GDM1 (cell line): Measurements from ENCODE around the gene RASSF1.

Experiments
- DNase-seq: peaks from one replicate; lab custom pipeline; 2025; lab: John Stamatoyannopoulos, UW

Gene RASSF1

DNA sequence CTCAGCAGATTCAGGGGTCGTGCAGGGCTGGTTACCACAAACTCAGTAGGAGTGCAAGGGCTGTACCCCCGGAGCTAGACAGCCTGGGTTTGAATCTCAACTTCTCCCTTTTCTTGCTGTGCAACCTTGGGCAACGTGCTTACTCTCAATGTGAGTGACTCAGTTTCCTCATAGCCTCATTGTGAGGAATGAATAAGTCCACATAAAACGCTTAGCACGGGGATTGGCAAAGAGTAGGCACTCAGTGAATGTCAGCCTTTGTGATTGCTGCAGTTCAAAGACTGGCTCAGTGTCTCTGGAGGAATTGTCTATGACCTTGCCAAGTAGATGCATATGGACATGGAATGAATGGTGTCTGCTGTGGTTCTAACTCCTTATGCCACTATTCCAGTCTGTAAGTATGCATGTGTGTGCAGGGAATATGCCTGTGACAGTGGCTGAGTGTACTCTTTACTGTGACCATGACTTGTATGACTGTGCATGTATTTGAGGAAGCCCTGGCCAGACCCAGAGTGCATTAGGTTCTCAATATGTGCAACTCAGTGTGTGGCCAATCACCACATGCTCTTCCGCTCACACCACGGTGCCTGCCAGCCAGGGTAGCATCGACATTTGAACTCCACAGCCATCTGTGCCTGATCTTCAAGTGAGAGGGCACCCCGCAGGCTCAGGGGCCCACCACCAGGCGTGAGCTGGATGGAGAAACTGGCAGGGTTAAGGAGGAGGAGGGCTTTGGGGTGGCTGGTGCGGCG, 40.5 kb downstream of the RASSF1 start:
- peak; percentile 49 for DNase-seq

DNA sequence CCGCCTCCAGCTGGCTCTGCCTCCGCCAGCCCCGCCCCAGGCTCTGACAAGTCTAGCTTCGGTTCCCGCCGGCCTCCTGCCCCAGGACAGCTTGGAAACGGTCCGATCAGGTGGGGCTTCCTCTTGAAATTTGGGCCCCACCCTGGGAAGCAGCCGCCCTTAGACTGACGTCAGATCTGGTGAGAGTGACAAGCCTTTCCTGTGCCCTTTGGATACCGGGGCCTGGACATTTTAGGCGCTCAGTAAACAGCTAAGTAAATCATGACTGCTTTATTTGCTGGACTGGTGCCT, 41.1 kb downstream of the RASSF1 start:
- no peak for DNase-seq

DNA sequence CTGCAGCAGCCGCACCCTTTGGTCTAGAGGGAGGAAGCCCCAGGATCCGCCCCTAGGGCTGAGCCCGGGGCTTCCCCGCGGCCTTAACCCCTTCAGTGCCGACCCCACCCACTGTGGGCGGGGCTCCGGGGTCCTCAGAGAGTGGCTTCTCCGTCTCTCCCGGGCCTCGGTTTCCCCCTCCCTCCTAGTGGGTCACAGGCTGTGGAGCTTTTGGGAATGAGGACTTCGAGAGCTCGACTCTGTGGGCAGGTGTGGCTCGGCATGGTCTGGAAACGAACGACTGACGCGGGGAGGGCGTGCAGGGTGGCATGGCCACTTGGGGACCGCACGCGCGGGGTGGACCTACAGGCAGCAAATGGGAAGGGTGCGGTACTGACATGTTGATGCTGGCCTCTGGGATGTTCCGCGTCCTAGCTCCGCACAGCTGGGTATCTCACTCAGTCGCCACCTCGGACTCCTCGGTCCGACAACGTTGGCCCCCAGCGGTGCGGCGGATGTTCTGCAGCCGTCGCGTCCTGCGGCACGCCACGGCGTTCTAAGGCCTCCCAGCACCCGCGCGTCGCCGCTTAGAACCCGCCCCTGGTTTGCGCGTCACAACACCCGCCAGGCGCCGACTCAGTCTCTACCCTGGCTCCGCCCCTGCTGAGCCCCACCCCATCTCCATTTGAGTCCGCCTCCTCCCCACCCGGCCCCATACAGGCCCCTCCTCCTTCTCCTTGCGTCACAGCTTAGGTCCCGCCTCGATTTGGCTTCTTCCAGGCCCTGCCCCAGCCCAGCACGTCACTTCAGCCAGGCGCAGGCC, 41.6 kb downstream of the RASSF1 start, which contains the start of the genes HYAL3 and NAA80:
TSS of gene HYAL3 (minus strand) at position 570 of the 802 bp plus-strand sequence. CDS start 3,803 bp downstream, outside the sequence.
TSS of gene NAA80 (minus strand) at position 570 of the 802 bp plus-strand sequence. CDS start 1,942 bp downstream, outside the sequence.
- peak; percentile 99 for DNase-seq

DNA sequence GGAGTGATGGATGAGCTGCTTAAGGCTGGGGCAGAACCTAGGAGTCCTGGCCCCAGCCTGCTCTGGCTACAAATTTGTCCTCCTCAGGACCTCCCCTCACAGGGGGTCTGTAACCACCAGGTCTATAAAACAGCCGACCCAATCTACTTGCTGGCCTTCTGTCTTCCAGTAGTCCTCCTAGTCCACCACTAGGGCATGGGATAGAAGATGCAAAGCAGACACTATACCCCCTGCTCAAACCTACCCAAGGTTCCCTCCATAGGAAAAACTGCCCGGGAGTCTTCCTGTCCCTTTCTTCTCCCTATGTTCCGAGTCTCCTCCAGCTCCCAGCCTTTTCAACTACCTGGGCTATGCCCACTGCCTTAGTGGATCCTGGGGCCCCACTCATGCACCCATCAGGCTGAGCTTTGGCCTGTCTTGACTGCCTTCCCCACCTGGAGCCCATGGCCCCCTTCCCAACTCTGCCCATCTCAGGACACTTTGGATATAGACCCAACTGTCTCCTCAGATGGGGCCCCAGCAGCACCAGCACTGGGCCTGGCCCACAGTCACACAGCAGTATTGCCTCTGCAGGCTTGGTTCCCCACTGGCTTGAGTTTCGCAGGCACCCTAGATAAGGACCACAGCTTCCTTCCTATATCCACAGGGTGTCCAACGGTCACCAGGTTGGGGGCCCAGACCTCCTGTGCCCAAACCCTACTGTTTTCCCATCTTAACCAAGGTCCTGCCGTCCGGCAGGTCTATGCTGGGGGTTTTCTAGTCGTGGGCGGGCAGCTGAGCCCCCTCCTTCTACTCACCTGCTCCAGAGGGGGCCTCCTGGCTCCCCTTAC, 42.5 kb downstream of the RASSF1 start:
- peak; percentile 21 for DNase-seq

DNA sequence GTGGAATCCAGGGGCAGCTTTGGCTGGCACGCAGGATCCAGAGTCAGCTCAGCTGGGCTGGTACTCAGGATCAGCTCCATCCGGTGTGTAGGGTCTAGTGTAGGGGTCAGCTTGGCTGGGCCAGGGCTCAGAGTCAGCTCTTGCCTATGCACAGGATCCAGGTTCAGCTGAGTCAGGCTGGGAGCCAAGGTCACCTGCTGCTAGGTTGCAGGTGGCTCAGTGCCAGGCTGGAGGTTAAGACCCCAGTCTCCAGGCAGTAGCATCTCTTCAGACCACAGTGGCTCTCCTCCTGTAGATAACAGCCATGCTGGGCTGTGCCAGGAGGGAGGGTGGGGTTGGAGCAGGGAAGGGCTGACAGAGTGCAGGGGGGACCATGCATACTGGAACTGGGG, 43.3 kb downstream of the RASSF1 start:
- DNase-seq, result no peak

DNA sequence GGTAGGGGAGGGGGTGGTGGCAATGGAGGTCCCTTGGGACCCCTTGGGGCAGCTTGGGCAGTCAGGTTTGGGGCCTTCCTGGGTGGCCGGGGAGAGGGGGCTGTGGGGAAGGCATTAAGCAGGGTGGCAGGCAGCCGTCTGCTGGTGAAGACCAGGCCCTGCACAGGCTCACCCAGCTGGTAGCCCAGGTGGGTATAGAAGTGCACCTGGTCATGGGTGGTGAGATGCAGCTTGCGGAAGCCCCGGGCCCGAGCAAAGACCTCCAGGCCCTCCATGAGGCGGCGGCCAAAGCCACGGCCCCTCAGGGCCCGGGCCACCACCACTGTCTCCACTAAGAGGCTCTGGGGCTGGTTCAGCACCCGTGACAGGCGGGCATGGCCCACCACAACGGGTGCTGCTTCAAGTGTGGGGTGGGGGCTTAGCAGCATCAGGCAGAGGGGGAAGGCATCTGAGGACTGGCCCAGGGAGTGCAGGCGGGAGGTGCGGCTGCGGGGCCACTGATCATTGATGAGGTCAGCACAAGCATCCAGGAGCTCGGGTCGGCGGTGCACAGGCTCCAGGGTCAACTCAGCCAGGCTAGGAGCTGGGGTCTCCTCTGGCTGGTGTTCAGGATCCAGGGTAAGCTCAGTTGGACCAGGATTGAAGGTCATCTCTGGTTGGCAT, 43.8 kb downstream of the RASSF1 start:
- DNase-seq, result no peak

DNA sequence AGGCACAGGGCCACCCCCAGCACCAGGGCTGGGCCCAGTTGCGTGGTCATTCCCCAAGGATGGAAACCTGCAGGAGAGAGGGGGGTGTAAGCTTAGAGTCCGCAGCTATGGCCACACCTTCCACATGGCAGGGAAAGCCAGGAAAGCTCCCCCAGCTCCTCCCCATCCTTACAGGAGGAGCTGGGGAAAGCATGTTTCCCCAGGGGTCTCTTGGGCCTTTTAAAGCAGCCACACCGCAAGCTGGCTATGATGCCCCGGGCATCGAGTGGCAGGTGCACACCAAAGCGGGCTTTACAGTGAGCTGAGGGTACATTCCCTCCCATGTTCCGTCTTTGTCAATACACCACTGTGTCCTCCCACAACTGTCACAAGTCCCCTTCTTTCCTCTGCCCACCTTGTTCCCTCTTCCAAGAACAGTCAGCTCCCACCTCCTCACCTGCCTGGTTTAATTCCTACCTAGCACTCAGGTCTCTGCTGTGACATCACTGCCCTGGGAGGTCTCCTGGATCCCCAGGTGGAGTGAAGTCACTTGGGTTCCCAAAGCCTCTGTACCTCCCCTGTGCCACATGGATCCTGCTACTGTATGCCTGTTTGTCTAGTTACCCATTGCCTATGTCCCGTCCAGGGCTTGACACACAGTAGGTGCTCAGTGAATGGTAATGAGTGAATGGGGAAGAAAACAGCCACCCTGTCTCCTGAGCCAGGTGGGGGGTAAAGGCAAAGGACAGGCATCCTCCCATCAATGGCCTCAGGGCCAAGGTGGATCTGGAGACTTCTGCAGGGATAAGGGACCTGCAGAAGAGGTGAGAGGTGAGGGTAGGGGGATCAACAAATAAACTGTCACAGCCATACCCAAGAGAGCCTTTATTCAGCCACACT, 44.8 kb downstream of the RASSF1 start:
- DNase-seq, result no peak

DNA sequence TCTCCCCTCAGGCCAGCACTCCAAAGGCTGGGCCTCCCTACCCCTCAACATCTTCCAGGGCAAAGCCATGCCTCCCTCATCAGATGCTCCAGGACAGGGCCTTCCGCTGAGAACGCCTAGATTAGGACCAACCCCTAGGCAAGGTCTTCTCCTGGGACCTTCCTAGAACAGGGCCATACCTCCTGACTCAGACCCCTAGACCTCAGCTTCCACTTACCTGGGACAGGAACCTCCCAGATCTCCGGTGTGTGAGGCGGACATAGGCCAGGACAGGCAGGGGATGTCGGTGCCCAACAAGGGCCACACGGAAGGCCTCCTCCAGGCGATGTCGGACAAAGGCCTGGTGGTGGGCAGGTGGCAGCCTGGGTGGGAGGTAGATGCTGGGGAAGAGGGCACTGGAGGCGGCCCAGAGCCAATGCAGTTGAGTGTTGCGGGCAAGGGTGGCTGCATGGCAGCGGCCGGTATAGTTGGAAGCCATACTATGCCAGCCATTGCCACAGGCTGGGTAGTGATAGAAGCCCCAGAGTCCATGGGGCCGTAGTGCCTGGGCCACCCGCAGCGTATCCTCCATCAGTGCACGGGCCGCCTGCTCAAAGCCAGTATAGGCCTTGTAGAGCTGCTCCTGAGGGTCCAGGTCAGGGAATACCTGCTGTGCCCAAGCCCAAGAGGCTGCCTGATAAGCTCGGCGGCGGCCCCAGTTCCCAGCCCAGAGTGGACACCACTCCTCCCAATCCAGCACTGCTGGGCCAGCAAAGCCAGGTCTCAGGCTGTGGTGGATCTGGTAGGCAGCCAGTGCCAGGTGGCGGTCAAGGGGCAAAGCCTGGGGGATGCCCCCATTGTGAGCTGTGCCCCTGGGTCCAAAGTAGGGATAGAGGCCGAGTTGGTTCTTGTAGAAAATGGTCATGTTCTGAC, 45.9 kb downstream of the RASSF1 start:
- DNase-seq, result no peak

DNA sequence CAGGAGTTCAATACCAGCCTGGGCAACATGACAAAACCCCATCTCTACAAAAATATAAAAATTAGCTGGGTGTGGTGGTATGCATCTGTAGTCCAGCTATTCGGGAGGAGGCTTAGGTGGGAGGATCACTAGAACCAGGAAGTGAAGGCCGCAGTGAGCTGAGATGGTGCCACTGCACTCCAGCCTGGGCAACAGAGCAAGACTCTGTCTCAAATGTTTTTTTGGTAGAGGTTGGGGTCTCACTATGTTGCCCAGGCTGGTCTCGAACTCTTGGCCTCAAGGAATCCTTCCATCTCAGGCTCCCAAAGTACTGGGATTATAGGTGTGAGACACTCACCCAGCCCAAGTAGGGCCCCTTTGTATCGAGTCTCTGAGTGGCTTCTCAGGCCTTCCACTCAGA, 46.5 kb downstream of the RASSF1 start:
- DNase-seq, result no peak

DNA sequence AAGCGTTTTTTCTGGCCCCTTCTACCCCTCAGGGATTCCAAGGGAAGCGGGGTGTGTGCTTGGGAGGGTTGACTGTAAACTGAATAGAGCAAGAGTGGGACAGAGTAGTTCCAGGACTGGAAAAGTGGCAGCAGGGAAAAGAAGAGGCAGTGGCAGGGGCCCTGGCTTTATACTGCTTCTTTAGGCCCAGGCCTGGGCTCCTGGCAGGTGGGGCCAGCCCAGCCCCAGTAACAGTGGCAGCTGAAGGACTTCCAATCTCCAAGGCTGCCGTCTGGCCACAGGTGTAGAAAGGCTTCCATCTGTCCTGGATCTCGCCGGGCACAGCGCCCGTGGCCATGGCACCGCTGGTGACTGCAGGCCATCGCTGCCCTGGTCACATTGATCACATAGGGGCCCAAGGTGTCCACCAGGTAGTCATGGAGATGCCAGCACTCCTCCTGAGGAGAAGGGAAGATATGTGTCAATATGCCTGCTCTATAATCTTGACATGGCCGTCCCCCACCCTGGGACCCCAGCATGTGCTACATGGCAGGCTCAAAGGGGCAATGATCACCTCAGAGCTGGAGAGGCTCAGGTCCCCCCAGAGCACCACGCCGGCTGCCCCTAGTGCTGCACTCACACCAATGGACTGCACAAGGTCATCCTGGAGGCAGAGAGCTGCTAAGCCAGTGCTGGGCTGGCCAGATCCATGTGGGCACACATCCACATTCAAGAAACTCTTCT, 47.4 kb downstream of the RASSF1 start:
- no peak for DNase-seq

DNA sequence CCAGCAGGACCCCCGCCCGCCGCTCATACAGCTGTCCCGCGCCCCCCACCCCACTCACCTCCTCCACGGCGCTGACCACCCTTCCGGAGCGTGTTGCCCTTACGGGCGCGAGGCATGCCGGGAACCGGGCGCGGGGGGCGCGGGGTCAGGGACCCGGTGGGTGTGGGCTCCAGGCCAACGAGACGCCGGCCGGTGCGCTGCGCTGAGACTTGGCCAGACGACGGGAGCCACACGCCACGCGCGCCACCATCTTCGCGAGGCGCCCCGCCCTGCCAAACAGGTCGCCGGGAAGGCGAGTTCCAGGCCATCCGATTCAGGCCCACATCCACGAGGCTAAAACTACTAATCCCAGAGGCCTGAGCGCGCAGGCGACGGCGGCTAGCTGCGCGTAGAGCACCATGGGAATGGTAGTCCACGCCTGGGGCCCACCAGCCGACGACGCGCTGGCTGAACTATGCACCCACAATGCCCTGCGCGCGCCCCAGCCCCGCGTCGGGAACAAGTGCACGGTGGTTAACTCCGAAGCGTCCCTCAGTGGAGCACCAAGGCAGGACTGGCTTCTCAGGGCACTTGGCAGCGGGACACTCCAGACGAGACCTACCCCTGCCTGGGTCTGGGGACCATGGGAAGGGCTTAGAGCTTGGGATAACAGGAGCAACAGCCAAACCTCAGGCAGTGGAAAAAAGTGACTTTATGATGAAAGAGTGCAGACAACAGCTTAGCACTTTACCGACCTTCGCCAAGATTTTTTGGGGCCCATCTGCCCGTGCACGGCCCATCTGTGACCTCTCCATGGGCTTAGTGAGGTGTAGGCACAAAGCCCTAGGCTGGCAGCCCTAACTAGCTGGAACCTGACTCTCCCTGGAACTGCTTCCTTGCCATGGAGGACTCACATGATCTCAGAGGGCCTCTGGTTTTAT, 48.2 kb downstream of the RASSF1 start, which contains the start of gene IFRD2:
TSS of gene IFRD2 (minus strand) at position 271 of the 920 bp plus-strand sequence. CDS start at position 116, 155 bp downstream.
- DNase-seq, result peak; percentile 96

DNA sequence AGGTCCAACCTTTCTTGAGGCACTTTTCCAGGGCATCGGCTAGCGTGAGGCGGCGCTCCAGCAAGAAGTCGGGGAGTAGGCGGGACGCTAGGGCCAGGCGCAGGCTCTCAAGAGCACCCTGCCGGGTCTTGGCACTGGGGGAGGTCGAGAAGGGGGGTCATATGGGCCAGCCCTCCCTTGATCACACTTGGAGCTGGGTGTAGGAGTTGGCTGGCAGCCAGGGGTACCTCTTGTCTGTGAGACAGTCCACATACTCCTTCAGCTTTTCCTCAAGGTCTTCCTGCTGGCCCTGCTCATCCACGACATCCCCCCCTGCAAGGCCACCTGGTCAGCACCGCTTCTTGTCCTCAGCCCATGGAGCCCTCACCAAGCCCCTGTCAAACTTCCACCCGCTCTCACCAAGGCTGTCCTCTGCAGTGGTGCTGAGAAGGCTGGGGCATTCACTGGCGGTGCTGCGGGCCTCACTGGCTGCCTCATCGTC, 50.4 kb downstream of the RASSF1 start:
- no peak for DNase-seq

DNA sequence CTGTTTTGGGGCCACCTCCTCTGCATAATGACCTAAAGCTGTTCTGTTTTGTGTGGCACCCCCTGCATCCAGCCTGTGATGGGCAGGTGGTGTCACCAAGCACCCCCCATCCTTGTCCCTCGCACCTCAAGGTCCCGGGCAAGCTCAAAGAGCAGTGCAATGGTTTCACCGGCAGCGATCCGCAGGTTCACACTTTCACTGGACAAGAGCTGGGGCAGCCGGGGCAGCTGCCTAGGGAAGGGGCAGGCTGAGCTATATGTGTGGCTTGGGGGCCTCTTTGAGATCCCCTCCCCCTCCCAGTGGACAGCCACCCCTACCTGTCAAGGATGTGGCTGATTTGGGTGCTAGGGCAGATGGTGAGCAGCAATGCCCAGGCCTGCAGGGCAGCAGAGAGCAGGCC, 51.5 kb downstream of the RASSF1 start:
- no peak for DNase-seq

DNA sequence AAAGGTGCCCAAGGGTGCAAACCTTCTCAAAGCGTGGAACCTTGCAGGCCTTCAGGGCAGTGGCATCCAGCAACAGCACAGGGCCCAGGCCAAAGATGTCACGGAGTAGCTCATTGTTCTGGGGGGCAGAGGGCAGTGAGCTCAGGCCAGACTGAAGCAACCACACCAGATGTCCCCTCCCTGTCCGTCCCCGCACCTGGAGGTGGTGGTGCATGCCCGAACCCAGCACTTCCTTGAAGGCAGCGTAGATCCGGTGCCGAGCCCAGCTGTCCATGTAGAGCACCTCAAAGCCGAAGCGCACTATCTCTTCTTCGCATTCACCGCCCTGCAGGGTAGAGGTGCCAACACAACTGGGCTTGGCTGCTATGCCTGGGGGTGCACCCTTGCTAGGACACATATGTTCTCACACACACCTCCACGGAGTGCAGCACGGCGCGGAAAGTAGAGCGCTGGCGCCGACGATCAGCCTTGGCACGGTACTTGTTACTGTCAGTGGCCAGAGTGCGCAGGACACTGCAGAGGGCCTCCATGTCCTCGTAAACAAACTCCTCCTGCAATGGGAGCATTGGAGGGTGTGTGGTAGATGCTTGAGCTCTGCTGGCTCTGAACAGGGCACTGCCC, 52.1 kb downstream of the RASSF1 start:
- no peak for DNase-seq

DNA sequence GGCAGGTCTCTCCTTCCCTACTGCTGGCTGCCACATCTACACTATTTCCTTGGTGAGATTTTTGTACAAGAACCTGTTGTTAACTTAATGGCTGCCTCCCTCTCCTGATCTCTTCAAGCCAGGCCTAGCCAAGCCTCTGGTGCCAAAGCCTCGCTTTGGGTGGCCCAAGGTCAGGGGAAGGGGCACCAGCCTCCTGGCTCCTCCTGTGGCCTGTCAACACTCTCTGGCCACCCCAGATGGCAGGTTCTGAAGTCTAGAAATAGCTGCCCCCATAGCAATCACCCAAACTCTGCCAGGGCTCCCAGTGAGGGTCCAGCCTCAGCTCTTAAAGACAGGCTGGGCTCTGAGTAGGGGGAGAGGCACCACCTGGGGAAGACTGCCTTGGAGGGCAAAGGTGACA, 53.4 kb downstream of the RASSF1 start:
- no peak for DNase-seq

DNA sequence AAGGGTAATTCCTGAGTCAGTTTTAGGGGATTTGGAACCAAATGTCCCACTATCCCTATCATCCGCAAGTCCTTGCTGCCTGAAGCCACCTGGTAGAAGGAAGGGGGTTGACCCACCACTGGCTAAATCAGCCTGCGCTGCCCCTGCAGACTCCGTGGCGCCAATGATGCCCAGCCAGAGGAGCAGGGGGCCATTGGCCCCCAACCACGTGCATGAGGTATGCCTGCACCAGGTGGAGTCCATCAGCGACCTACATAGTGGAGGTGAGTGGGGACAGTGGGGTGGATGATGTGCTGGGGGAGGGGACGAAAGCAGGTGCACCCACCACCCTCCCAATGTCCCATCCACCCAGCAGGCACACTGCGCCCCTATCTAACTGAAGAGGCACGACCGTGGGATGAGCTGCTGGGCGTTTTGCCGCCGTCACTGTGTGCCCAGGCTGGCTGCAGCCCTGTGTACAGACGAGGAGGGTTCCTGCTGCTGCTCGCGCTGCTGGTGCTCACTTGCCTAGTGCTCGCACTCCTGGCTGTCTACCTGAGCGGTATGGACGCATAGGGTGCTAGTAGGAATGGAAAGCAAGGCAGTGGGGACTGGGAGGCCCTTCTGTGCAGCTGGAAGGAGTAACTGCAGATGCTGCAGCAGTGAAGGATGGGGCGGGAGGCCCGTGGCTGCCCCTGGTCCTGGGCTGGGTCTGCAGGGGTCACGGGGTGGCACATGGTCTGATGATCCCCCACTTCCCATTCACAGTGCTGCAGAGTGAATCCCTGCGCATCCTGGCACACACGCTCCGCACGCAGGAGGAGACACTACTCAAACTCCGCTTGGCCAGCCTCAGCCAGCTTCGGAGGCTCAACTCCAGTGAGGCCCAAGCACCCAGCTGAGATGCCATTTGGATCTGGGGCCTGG, 54.1 kb downstream of the RASSF1 start:
- no peak for DNase-seq
